Stomach (tissue), 9 donors: ENCODE data around the gene MRAS. TPM values are rescaled to one million over a fixed set of nuclear protein-coding genes. Genes with fewer than 3 reads are reported as not detected.
A peak's percentile ranks its signal among the peaks of the same experiment; 100 is the strongest.
"Not testable (repeated sequence)": the region's sequence is repeated elsewhere in the genome, so short reads cannot be mapped to it uniquely, and the experiment has no call there.

Experiments
- DNase-seq, 2 donors: peaks; one replicate each; pipeline versions ENCODE4 v3.0.0 to v3.0.0-alpha.2; 2013 to 2019
- H3K27ac ChIP-seq, 5 donors: fragments of 200-600 bp in 4 of 5; sonication (generic) in 4 of 5; one replicate each; pipeline ENCODE4 v1.5.1; 2013 to 2019; ENCODE audit warnings: mild to moderate bottlenecking in 1 of 5, moderate library complexity in 1 of 5
- H3K27me3 ChIP-seq, 3 donors: fragments of 200-600 bp; sonication (generic); one replicate each; pipeline ENCODE4 v1.5.1; 2017 to 2019; ENCODE audit warnings: mixed run types in 1 of 3
- H3K36me3 ChIP-seq, 4 donors: fragments of 200-600 bp; sonication (generic); 1 replicate in 3 of 4; 2 replicates in 1 of 4; pipeline ENCODE4 v1.5.1; 2016 to 2019
- H3K4me1 ChIP-seq, 4 donors: fragments of 200-600 bp; sonication (generic); one replicate each; pipeline ENCODE4 v1.5.1; 2016 to 2019
- H3K4me3 ChIP-seq, 4 donors: fragments of 200-600 bp; sonication (generic) in 3 of 4; one replicate each; pipeline ENCODE4 v1.5.1; 2016 to 2019; ENCODE audit warnings: mild to moderate bottlenecking in 1 of 4
- H3K9me3 ChIP-seq, 4 donors: fragments of 200-600 bp; sonication (generic); one replicate each; pipeline ENCODE4 v1.5.1; 2016 to 2019
- EP300 ChIP-seq: sonication (generic); formaldehyde crosslinking; IDR thresholded peaks from one replicate; pipeline ENCODE4 v1.6.1; 2017; ENCODE audit warnings: antibody characterized with exemption
- POLR2A ChIP-seq, 4 donors: fragments of 450-650 bp; IDR thresholded peaks; one replicate each; pipeline ENCODE4 v1.6.1; 2016; ENCODE audit warnings: antibody characterized with exemption in 4 of 4, control low read depth in 2 of 4, mild to moderate bottlenecking in 1 of 4, moderate library complexity in 1 of 4
- POLR2AphosphoS5 ChIP-seq, 3 donors: sonication (generic); formaldehyde crosslinking; IDR thresholded peaks; one replicate each; pipeline ENCODE4 v1.6.1; 2016; ENCODE audit warnings: antibody characterized with exemption in 3 of 3
- WGBS, 5 donors: extraction: QIAGEN DNeasy Blood & Tissue Kit in 3 of 5; methylation state at CpG; one replicate each; pipeline versions ENCODE4 v1.1.5 to v1.1.7; 2013 to 2018; 5-methylcytosine and 5-hydroxymethylcytosine counted together
- intact Hi-C: fragments of 100-400 bp; cut with DNase I; formaldehyde crosslinking; loops from one replicate; pipeline ENCODE4 v1.15.1; 2023; ENCODE audit warnings: low total_unique reads
- polyA plus RNA-seq, 3 donors: library from polyadenylated mRNA; stranded (reverse); fragments of 200-250 nt; gene quantifications; one replicate each; pipeline ENCODE4 v1.2.3, GENCODE V29; 2013
- total RNA-seq, 5 donors: library from RNA; depleted of rRNA; stranded (reverse); fragments of >200 nt; gene quantifications; one replicate each; pipeline versions ENCODE4 v1.1.0 to v1.2.3, GENCODE V29; 2014 to 2016
- TF ChIP-seq, protein P1 (sequence below), 7 experiments: fragments of 450-650 bp in 4 of 7; fragments of 200-600 bp in 3 of 7; sonication (generic) in 3 of 7; IDR thresholded peaks; one replicate each; pipeline ENCODE4 v1.5.1; 2016 to 2019; ENCODE audit warnings: antibody characterized with exemption in 7 of 7, control low read depth in 2 of 7, mild to moderate bottlenecking in 1 of 7
- donor health status: healthy with polysubstance abuse.
- donor health status: Bipolar disorder and iron deficiency.
- donor health status: healthy.

Gene MRAS
- total and polyA plus RNA-seq, 8 donors: 4.4 to 28.0 (median 10.5) TPM

DNA sequence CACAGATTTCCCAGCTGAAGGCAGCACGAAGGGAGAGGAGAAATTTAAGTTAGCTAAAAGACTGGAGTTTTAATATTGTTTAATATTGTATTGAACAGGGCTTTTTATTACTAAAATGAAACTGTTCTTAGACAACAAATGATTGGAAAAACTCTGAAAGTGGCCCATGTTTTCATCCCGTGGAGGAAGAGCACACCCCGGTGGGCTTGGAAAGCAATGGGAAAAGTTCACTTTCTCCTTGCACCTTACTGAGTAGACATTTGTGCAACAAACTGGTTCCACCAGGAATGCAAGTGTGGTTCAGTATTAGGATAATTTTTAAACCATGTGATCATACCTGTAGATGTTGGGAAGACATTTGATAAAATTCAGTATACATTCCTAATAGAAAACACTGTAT, 77.8 kb downstream of the MRAS start:
- TF ChIP-seq POLR2A (IDR thresholded peaks at IDR 0.05) (no peak), EP300 (no peak)
- intact Hi-C loops: no loop called here
- whole genome bisulfite sequencing, 5 donors: 47 to 56% (median 55%) methylated on average over 3 of the region's 3 CpGs

DNA sequence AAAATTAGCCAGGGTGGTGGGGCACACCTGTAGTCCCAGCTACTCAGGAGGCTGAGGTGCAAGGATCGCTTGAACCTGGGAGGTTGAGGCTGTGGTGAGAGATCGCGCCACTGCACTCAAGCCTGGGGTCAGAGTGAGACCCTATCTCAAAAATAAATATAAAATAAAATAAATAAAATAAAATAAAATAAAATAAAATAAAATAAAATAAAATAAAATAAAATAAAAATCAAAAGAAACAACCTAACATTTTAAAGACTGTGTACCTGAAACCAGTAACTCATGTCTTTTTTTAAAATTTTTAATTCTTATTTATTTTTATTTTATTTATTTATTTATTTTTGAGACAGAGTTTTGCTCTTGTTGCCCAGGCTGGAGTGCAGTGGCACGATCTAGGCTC, 78.4 kb downstream of the MRAS start:
- H3K4me1 ChIP-seq, H3K4me3 ChIP-seq, H3K27me3 ChIP-seq, DNase-seq, H3K9me3 ChIP-seq, H3K36me3 ChIP-seq, intact Hi-C loops, H3K27ac ChIP-seq: not testable (repeated sequence)
- WGBS, 5 donors: 83 to 97% (median 95%) methylated on average over 4 of the region's 4 CpGs

More for the DNA sequence above, 77.8 kb downstream of the MRAS start:
- no peaks in the 10 kb centered on the region for H3K9me3 ChIP-seq
- peak in 1 of 2 donors; percentile 53 for DNase-seq
- no peaks in the 10 kb centered on the region for H3K27me3 ChIP-seq
- no peak overlapping the region for H3K27ac ChIP-seq
- H3K4me1 ChIP-seq: no peaks in the 10 kb centered on the region
- no peaks in the 10 kb centered on the region for H3K36me3 ChIP-seq
- no peak overlapping the region for H3K4me3 ChIP-seq

DNA sequence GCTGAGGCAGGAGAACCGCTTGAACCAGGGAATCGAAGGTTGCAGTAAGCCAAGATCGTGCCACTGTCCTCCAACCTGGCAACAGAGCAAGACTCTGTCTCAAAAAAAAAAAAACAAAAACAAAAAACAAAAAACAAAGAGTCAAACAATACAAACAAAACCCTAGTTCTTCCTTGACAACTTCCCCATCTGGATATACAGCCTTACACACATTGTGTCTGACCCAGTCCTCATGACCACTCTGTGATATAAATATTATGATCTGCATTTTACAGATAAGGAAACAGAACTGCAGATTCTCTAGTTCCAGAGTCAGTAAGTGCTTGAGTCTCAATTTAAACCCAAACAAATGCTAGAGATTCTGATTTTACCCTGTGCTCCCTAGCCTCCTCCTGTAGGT, 81.3 kb downstream of the MRAS start:
- DNase-seq: no peak
- H3K4me1 ChIP-seq: peaks cover 9 to 13% (median 12%) of the 10 kb centered on the region in 4 donors
- H3K27ac ChIP-seq: no peak overlapping the region
- H3K27me3 ChIP-seq: peaks cover 0 to 26% (median 6%) of the 10 kb centered on the region in 3 donors
- H3K9me3 ChIP-seq: no peaks in the 10 kb centered on the region
- TF ChIP-seq EP300: no peak
- TF ChIP-seq, protein P1, sequence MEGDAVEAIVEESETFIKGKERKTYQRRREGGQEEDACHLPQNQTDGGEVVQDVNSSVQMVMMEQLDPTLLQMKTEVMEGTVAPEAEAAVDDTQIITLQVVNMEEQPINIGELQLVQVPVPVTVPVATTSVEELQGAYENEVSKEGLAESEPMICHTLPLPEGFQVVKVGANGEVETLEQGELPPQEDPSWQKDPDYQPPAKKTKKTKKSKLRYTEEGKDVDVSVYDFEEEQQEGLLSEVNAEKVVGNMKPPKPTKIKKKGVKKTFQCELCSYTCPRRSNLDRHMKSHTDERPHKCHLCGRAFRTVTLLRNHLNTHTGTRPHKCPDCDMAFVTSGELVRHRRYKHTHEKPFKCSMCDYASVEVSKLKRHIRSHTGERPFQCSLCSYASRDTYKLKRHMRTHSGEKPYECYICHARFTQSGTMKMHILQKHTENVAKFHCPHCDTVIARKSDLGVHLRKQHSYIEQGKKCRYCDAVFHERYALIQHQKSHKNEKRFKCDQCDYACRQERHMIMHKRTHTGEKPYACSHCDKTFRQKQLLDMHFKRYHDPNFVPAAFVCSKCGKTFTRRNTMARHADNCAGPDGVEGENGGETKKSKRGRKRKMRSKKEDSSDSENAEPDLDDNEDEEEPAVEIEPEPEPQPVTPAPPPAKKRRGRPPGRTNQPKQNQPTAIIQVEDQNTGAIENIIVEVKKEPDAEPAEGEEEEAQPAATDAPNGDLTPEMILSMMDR (IDR thresholded peaks at IDR 0.05): no peak
- intact Hi-C loops: no loop called here
- 86 to 96% (median 92%) methylated on average over 3 of the region's 3 CpGs for WGBS, 5 donors
- no peak overlapping the region for H3K4me3 ChIP-seq
- no peaks in the 10 kb centered on the region for H3K36me3 ChIP-seq

DNA sequence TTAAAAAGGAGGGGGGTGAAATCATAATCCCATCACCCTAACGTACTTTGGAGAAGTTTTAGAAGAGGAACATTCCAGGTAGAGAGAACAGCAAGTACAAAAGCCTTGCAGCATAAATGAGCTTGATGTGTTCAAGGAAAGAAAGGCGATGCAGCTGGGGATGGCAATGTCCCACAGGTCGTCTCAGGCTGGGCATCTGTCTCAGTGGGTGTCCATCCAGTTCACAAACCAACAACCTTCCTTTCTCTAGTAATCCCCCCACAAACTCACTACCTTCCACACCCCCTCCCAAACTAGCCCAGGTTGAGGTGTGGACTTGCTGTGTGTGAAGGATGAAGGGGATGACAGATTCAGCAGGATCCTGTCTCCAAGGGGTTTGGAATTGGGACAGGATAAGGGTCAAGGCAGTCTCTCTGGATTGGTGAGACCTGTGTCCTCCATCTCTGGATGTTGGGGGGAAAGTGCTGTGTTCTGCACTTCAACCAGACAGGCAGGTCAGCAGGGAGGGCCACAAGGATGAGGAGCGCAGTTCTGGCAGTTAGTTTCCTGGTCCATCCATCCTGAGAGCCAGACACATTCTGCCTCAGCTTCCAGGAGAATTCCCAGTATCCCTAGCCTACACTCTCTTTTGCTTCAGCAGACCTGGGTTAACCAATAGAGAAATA, 84.3 kb downstream of the MRAS start:
- Histone ChIP-seq H3K9me3 (no peaks in the 10 kb centered on the region), H3K4me3 (no peak overlapping the region), H3K36me3 (no peaks in the 10 kb centered on the region), H3K27me3 (peaks cover 0 to 56% (median 15%) of the 10 kb centered on the region in 3 donors), H3K27ac (no peak overlapping the region), H3K4me1 (peaks cover 19 to 29% (median 24%) of the 10 kb centered on the region in 4 donors)
- TF ChIP-seq POLR2AphosphoS5 (IDR thresholded peaks at IDR 0.05): no peak
- TF ChIP-seq POLR2A (IDR thresholded peaks at IDR 0.05): no peak
- no peak for TF ChIP-seq EP300
- intact Hi-C loops: no loop called here
- 82 to 92% (median 89%) methylated on average over 4 of the region's 4 CpGs for WGBS, 5 donors
- no peak for DNase-seq

DNA sequence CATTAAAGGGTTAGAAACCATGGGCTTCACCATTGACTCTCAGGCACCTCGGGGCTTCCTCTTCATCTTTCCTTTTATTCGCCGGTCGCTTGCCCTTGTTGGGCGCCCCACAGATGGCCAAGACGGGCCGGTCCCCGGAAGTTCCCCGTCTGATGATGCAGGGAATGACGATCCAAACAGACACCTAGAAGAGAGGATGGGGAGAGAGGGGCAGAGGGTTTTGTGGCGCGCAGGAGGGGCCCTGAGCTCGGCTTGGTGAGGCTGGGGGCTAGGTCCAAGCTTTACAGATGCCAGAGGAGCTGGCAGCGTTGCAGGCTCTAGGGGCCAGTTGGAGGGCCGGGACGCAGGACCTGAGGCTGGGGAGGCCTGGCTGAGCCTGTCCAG, 85.5 kb downstream of the MRAS start:
- H3K27ac ChIP-seq: peak overlapping the region in 3 of 5 donors; percentile 4 to 64 (median 54)
- intact Hi-C loops: no loop called here
- H3K4me3 ChIP-seq: peak overlapping the region in 3 of 4 donors; percentile 58 to 76 (median 61)
- H3K27me3 ChIP-seq: peaks cover 0 to 58% (median 15%) of the 10 kb centered on the region in 3 donors
- DNase-seq: no peak
- H3K36me3 ChIP-seq: no peaks in the 10 kb centered on the region
- H3K9me3 ChIP-seq: no peaks in the 10 kb centered on the region
- TF ChIP-seq EP300 (no peak), POLR2A (IDR thresholded peaks at IDR 0.05) (no peak), POLR2AphosphoS5 (IDR thresholded peaks at IDR 0.05) (no peak)
- TF ChIP-seq, protein P1 (IDR thresholded peaks at IDR 0.05): no peak
- H3K4me1 ChIP-seq: peaks cover 19 to 30% (median 24%) of the 10 kb centered on the region in 4 donors
- WGBS, 5 donors: 30 to 49% (median 43%) methylated on average over 16 of the region's 16 CpGs

DNA sequence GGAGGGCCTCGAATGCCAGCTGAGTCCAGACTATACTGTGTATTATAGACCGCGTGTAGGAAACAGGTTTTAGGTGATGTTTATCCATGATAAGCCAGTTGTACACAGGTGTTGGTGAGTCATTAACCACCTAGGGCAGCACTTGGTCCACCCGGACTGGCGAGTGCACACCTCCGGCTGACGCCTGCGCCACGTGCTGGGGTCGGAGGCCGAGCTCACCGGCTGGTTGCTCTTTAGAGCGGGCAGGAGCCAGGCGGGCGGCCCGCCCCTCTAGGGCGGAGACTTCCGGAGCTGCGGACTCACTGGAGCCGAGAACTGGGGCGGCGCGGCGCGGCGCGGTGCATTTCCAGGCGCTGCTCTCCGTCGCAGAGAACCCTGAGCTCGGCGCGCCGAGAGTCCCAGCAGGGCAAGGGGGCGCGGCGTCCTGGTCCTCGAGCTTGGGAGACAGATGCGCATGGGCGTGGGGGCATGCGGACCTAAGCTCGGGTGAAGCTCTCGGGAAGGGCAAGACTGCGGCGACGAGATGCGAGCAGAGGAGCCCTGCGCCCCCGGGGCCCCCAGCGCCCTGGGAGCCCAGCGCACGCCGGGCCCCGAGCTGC, 86.0 kb downstream of the MRAS start, which contains the start of gene ESYT3:
Gene ESYT3, plus strand, starts transcription at position 341 of the 599 bp plus-strand sequence. Its CDS starts 183 bp downstream, at position 524.
- peak in 1 of 3 donors; percentile 77 for TF ChIP-seq POLR2AphosphoS5 (IDR thresholded peaks at IDR 0.05)
- TF ChIP-seq, protein P1 (IDR thresholded peaks at IDR 0.05): no peak
- intact Hi-C loops: no loop called here
- WGBS, 5 donors: 0 to 26% (median 1%) methylated on average over 3 to 54 of the region's 54 CpGs
- no peaks in the 10 kb centered on the region for H3K9me3 ChIP-seq
- peak within 1 kb of the TSS; percentile 34 to 67 (median 64) for H3K27ac ChIP-seq
- H3K27me3 ChIP-seq: peaks cover 0 to 62% (median 15%) of the 10 kb centered on the region in 3 donors
- peak within 1 kb of the TSS; percentile 51 to 76 (median 60) for H3K4me3 ChIP-seq
- H3K36me3 ChIP-seq: no peaks in the 10 kb centered on the region
- H3K4me1 ChIP-seq: peaks cover 19 to 35% (median 24%) of the 10 kb centered on the region in 4 donors
- peak; percentile 90 to 95 for DNase-seq
